Subcutaneous adipose tissue (tissue), 4 donors: ENCODE results near the gene ANKRD11. TPM values are rescaled to one million over a fixed set of nuclear protein-coding genes. Genes with fewer than 3 reads are reported as not detected.

Experiments
- CTCF ChIP-seq: fragments of 450-650 bp; IDR thresholded peaks from one replicate; pipeline ENCODE4 v1.5.1; 2016; ENCODE audit warnings: low read depth, mild to moderate bottlenecking, control low read depth, antibody characterized with exemption, moderate library complexity
- total RNA-seq, 4 donors: library from RNA; depleted of rRNA; stranded (reverse); fragments of >200 nt; gene quantifications; one replicate each; pipeline ENCODE4 v1.1.0, GENCODE V29; 2016

The ANKRD11 gene
- total RNA-seq, 4 donors from 2014 or later = 56.1 to 190 (median 62.6) TPM

- TF ChIP-seq CTCF = no peak
These were observed 199.9 kb downstream of the ANKRD11 start for GRCh38 chr16:89290472-89290871.

- TF ChIP-seq CTCF = no peak
These were observed 200.6 kb downstream of the ANKRD11 start for GRCh38 chr16:89289428-89290395.

GRCh38 chr16:89288966-89289365 is 201.4 kb downstream of the ANKRD11 start:
- TF ChIP-seq CTCF = no peak

GRCh38 chr16:89288577-89288844 is 201.8 kb downstream of the ANKRD11 start:
- no peak for TF ChIP-seq CTCF

- no peak for TF ChIP-seq CTCF
These were observed 202.4 kb downstream of the ANKRD11 start for GRCh38 chr16:89287777-89288576.

GRCh38 chr16:89286096-89286495 is 204.3 kb downstream of the ANKRD11 start:
- no peak for TF ChIP-seq CTCF

- no peak for TF ChIP-seq CTCF
These were observed 205.0 kb downstream of the ANKRD11 start for GRCh38 chr16:89285381-89285780.
